D721Med (cell line): ENCODE data around the gene DOCK1.
"Not testable (repeated sequence)": the region's sequence is repeated elsewhere in the genome, so short reads cannot be mapped to it uniquely, and the experiment has no call there.

Experiments used
- DNase-seq: peaks from one replicate; pipeline ENCODE4 v3.0.0; 2011; ENCODE audit warnings: low spot score; ENCODE audit not compliant: insufficient read length
- FAIRE-seq: peaks from 2 replicates; lab custom pipeline; 2011; peaks lifted over from hg19 to GRCh38; lab: Jason Lieb, UNC
- CTCF ChIP-seq: IDR thresholded peaks from 2 replicates; pipeline ENCODE4 v1.5.1; 2012; ENCODE audit warnings: mild to moderate bottlenecking, control low read depth; ENCODE audit not compliant: insufficient read depth; ENCODE audit errors: missing control alignments

DOCK1 gene

DNA sequence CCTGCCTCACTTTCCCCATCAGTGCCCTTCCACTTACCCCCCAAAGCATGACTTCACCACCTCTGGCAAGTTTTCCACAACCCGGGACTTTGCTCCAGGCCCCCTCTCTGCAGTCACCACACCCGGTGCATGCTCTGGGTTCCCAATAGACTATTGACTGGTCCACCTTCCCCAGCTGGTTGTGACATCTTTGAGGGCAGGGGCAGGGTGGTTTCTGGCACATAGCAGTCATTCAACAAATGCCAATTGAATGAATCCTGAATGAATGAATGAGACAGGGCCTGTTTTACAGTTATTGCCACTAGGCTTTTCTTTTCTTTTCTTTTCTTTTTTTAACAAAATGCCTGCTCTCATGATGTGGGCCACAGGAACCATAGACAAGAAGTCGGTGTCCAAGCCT is 28.8 kb upstream of the DOCK1 start:
- TF ChIP-seq CTCF = no peak
- FAIRE-seq = no peak
- no peak for DNase-seq

DNA sequence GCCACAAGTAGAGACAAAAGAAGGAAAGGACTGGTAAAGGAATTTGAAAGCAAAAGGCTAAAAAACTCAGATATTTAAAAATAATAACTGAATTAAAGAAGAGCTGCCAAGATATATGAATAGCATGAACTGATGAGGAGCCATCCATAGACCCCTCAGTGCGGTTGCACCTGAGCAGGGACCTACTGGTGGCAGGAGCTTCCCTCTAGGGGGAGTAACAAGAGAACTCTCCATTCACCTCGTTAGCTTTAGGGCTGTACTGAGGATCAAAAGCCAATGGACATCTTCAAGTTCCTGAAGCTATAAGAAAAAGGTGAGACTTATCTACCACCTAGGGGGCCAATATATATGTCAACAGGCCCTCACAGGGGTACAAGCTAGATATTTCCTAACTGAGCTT is 27.8 kb upstream of the DOCK1 start:
- FAIRE-seq = no peak

DNA sequence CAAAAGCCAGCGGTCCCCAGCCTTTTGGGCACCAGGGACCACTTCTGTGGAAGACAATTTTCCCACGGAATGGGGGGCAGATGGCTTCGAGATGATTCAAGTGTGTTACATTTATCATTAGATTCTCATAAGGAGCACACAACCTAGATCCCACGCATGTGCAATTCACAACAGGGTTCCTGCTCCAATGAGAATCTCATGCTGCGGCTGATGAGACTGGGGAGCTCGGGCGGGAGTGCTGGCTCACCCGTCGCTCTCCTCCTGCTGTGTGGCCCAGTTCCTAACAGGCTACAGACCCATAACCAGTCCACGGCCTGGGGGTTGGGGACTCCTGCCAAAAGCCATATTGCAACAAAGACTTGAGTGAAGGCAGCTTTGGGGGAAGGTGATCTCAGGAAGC is 26.6 kb upstream of the DOCK1 start:
- DNase-seq (no peak), FAIRE-seq (no peak)
- TF ChIP-seq CTCF = no peak

More for the DNA sequence above, 27.8 kb upstream of the DOCK1 start:
- TF ChIP-seq CTCF = no peak
- no peak for DNase-seq

- no peak for TF ChIP-seq CTCF
- DNase-seq (no peak), FAIRE-seq (no peak)
Measured at GRCh38 chr10:126880926-126881325, 24.3 kb upstream of the DOCK1 start.

DNA sequence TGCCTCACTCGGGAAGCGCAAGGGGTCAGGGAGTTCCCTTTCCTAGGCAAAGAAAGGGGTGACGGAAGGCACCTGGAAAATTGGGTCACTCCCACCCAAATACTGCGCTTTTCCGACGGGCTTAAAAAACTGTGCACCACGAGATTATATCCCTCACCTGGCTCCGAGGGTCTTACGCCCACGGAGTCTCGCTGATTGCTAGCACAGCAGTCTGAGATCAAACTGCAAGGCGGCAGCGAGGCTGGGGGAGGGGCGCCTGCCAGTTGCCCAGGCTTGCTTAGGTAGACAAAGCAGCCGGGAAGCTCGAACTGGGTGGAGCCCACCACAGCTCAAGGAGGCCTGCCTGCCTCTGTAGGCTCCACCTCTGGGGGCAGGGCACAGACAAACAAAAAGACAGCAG is 23.2 kb upstream of the DOCK1 start:
- FAIRE-seq, DNase-seq: not testable (repeated sequence)

DNA sequence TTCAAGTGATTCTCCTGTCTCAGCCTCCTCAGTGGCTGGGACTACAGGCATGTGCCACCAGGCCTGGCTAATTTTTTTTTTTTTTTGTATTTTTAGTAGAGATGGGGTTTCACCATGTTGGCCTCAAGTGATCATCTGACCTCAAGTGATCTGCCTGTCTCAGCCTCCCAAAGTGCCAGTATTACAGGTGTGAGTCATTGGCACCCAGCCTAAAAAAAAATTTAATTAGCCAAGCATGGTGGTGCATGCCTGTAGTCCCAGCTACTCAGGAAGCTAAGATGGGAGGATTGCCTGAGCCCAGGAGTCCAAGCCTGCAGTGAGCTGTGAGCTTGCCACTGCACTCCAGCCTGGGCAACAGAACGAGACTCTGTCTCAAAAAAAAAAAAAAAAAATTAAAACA is 16.8 kb upstream of the DOCK1 start:
- FAIRE-seq, DNase-seq: not testable (repeated sequence)

DNA sequence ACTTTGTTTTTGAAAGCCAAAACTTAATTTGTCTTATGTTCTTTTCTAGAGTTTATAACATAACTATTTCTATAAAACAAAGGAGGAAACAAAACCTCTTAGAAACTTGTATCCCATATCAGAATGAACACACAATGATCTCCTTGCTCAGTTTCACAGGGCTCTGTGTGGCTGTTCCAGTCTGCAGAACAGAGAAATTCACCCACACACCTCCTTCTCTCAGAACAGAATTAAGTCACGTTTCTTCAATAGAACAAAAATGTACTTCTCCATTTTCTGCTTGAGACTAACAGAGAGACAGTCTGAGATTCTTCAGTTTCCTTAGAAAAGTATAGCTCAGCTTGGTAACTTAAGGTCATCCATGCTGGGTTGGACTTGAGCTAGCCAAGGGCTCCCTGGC is 15.8 kb upstream of the DOCK1 start:
- no peak for TF ChIP-seq CTCF
- no peak for FAIRE-seq

GRCh38 chr10:126890797-126891196 is 14.4 kb upstream of the DOCK1 start:
- not testable (repeated sequence) for DNase-seq, FAIRE-seq

More for the DNA sequence above, 15.8 kb upstream of the DOCK1 start:
- DNase-seq = no peak

DNA sequence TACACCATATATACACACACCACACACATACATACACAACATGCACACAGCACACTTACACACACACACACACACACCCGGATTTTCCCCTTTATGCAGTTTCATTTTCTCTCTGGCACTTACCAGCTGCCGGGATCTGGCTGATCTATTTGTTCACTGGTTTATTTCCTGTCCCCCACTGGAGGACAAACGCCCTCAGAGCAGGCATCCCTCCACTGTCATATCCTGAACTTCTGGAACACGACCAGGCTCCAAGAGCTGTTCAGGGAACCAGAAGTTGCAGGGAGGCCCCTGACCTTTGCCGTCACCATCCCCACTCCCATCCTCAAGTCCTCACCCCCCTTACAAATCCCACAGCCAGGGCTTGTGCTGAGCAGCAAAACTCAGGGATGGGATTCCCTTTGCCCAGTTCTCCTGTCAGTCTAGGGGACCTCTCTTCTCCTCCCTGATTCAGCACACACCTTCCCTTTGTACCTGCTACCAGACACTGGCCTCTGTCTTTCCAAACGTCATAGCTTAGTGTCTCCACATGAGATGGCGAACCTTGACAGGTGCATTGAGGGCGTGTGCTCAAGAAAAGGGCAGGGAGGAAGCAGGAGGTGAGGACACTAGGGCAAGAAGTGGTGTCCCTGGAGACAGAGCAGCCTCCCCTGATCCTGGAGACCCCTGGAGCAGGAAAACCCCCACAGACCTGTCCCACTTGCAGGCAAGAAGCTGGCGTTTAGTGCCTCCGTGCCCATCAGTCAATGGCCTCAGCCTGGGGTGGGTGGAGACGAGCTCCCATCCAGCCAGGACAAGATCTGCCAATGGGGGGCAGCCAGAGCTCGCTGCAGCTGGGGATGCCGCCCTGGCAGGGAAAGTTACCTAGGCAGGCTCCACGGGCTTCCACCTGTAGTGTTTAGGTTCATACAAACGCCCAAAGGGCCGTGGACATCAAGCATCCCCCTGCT is 12.7 kb upstream of the DOCK1 start:
- DNase-seq (no peak), FAIRE-seq (no peak)
- TF ChIP-seq CTCF = no peak
